Omental fat pad (tissue), 4 donors: Measurements from ENCODE around the gene APOBEC3A. TPM values are rescaled to one million over a fixed set of nuclear protein-coding genes. Genes with fewer than 3 reads are reported as not detected.

Source experiments
- ATAC-seq: fragments of 150-250 bp; one replicate; pipeline ENCODE4 v1.9.1; 2016; ENCODE audit warnings: mild to moderate bottlenecking, moderate library complexity; ENCODE audit not compliant: low FRiP score
- DNase-seq: peaks from one replicate; pipeline ENCODE4 v3.0.0-alpha.2; 2019; ENCODE audit warnings: low spot score
- CTCF ChIP-seq, 3 donors: fragments of 450-650 bp; IDR thresholded peaks; one replicate each; pipeline ENCODE4 v1.5.1; 2016 to 2017; ENCODE audit warnings: antibody characterized with exemption in 3 of 3, mild to moderate bottlenecking in 3 of 3, moderate library complexity in 2 of 3
- total RNA-seq, 4 donors: library from RNA; depleted of rRNA; stranded (reverse); fragments of >200 nt; gene quantifications; one replicate each; pipeline ENCODE4 v1.1.0, GENCODE V29; 2016

Gene APOBEC3A
- total RNA-seq, 4 donors from 2014 or later: 2.7 to 47.4 (median 4.9) TPM

GRCh38 chr22:38923463-38924346 is 33.7 kb upstream of the APOBEC3A start:
- DNase-seq (no peak), ATAC-seq (peak; percentile 92)
- TF ChIP-seq CTCF (IDR thresholded peaks at IDR 0.05): no peak

- peak; percentile 69 for ATAC-seq
- no peak for TF ChIP-seq CTCF (IDR thresholded peaks at IDR 0.05)
- DNase-seq: no peak
These were observed 33.0 kb upstream of the APOBEC3A start for GRCh38 chr22:38924347-38924952.

- no peak for TF ChIP-seq CTCF (IDR thresholded peaks at IDR 0.05)
- DNase-seq (no peak), ATAC-seq (no peak)
These were observed 31.8 kb upstream of the APOBEC3A start for GRCh38 chr22:38925571-38926041.

- no peak for TF ChIP-seq CTCF (IDR thresholded peaks at IDR 0.05)
- peak; percentile 47 for ATAC-seq
- no peak for DNase-seq
These were observed 30.2 kb upstream of the APOBEC3A start for GRCh38 chr22:38927033-38927781.

- DNase-seq: no peak
- no peak for TF ChIP-seq CTCF (IDR thresholded peaks at IDR 0.05)
- no peak for ATAC-seq
These were observed 26.9 kb upstream of the APOBEC3A start for GRCh38 chr22:38930512-38930911.

GRCh38 chr22:38935023-38935422 is 22.4 kb upstream of the APOBEC3A start:
- TF ChIP-seq CTCF (IDR thresholded peaks at IDR 0.05): no peak
- no peak for ATAC-seq
- no peak for DNase-seq
